Urinary bladder (tissue), 4 donors: Measurements from ENCODE around the gene CDX4. TPM values are rescaled to one million over a fixed set of nuclear protein-coding genes. Genes with fewer than 3 reads are reported as not detected.
"Not testable (repeated sequence)": the region's sequence is repeated elsewhere in the genome, so short reads cannot be mapped to it uniquely, and the experiment has no call there.

Experiments
- DNase-seq: peaks from one replicate; pipeline ENCODE4 v3.0.0-alpha.2; 2015; ENCODE audit errors: extremely low spot score
- H3K27ac ChIP-seq: one replicate; pipeline ENCODE4 v1.5.1; 2013; ENCODE audit warnings: low read depth, mild to moderate bottlenecking, moderate library complexity
- H3K36me3 ChIP-seq: one replicate; pipeline ENCODE4 v1.6.1; 2013; ENCODE audit warnings: mild to moderate bottlenecking, moderate library complexity; ENCODE audit not compliant: insufficient read depth
- H3K4me1 ChIP-seq: one replicate; pipeline ENCODE4 v1.6.1; 2013; ENCODE audit warnings: mild to moderate bottlenecking, moderate library complexity; ENCODE audit not compliant: insufficient read depth
- H3K4me3 ChIP-seq: one replicate; pipeline ENCODE4 v1.5.1; 2013; ENCODE audit warnings: low read depth, low read length
- WGBS: extraction: QIAGEN DNeasy Blood & Tissue Kit; methylation state at CpG from one replicate; pipeline ENCODE4 v1.1.7; 2013; 5-methylcytosine and 5-hydroxymethylcytosine counted together
- polyA plus RNA-seq: library from polyadenylated mRNA; stranded (reverse); fragments of 200-250 nt; gene quantifications from one replicate; pipeline ENCODE4 v1.2.3, GENCODE V29; 2013
- total RNA-seq: library from RNA; depleted of rRNA; stranded (reverse); fragments of >200 nt; gene quantifications from one replicate; pipeline ENCODE4 v1.2.3, GENCODE V29; 2014
- donor health status: healthy with polysubstance abuse.
- donor health status: healthy.

CDX4 gene, protein sequence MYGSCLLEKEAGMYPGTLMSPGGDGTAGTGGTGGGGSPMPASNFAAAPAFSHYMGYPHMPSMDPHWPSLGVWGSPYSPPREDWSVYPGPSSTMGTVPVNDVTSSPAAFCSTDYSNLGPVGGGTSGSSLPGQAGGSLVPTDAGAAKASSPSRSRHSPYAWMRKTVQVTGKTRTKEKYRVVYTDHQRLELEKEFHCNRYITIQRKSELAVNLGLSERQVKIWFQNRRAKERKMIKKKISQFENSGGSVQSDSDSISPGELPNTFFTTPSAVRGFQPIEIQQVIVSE
- total RNA-seq = not detected
- polyA plus RNA-seq = not detected

DNA sequence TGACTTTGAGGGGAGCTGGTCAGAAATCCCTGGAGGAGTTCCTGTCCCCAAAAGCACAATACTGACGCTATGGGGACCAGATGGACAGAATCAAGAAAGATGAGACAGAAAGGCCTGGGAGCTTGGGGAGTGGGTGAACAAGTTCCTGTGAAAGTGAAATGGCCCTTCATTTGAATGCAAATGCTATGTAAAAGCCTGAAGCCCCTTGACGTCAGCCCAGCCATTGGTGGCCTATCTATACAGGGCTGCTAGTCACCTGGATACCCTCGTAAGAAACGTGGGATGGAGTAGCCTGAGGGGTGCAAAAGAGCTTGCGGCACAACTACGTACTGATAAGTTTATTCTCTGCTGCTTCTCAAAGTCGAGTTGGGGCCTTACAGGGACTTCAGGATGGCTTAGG lies at the start of gene CDX4:
Gene CDX4 (plus strand): TSS at position 223 of the 400 bp plus-strand sequence. CDS start 201 bp downstream, outside the sequence.
- Histone ChIP-seq H3K36me3 (no peaks in the 10 kb centered on the region), H3K4me1 (no peaks in the 10 kb centered on the region), H3K27ac (no peak within 1 kb of the TSS), H3K4me3 (no peak within 1 kb of the TSS)
- WGBS = 64% methylated on average over 7 of the region's 7 CpGs
- no peak for DNase-seq

DNA sequence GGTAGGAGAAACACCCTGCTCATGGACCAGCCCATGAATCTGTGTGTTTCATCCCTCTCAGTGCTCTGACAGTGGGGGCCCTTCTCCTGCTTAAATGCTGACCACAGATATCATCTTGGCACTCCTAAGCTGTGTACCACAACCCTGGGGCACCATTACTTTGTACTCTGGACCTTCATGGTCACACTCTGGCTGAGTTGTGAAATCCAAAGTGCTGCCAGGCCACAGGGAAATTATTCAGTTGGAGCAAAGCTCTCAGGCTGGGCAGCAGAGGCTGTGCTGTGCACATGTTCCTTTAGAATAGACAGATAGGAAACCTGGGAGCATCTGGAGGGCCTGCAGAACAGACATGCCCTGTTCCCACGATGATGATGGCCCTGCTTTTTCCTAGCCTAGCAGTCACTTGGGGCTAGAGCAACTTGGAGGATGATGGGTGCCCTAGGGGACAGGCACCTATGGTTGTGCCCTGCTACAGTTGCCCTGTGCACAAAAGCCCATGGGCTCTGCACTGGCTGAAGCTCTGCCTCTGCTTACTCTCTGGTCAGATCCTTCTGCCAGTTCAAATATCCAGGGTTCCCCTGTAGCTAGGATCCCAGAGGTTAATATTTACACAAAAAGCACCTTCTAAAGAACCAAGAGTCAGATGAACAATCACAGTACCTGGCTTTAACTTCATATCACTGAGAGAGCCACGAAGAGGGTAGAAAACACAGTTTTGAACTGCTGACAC lies 48.5 kb upstream of the CDX4 start:
- 72% methylated on average over 2 of the region's 2 CpGs for WGBS
- no peaks in the 10 kb centered on the region for H3K36me3 ChIP-seq

DNA sequence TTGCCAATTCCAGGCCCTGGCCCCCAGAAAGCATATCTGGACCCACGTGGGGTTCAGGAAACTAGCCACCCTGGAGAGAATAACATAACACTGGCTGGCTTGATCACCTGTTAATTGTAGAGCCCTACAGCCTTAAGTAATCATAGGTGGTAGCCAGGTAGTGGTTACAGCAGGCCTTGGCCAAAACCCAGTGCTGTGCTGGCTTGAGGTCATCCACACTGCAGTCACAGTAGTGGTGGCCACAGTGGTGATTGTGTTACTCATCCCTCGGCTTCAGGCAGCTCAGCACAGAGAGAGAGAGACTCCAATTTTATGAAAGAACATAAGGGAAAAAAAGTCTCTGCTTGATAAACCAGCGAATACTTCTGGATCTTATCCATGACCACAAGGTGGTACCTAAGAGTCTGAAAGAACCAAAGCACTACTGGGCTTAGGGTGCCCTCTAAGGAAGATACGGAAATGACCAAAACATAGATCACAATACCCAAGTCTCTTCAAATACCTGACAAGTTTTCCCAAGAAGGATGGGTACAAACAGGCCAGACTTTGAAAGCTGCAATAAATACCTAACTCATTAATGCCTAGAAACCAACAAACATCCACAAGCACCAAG lies 46.6 kb upstream of the CDX4 start:
- Histone ChIP-seq H3K4me3 (no peak overlapping the region), H3K36me3 (no peaks in the 10 kb centered on the region), H3K4me1 (no peaks in the 10 kb centered on the region), H3K27ac (no peak overlapping the region)
- 80% methylated on average over 4 of the region's 4 CpGs for WGBS
- no peak for DNase-seq

More for the DNA sequence above, 48.5 kb upstream of the CDX4 start:
- H3K4me3 ChIP-seq = no peak overlapping the region
- H3K4me1 ChIP-seq = no peaks in the 10 kb centered on the region
- no peak for DNase-seq
- no peak overlapping the region for H3K27ac ChIP-seq

DNA sequence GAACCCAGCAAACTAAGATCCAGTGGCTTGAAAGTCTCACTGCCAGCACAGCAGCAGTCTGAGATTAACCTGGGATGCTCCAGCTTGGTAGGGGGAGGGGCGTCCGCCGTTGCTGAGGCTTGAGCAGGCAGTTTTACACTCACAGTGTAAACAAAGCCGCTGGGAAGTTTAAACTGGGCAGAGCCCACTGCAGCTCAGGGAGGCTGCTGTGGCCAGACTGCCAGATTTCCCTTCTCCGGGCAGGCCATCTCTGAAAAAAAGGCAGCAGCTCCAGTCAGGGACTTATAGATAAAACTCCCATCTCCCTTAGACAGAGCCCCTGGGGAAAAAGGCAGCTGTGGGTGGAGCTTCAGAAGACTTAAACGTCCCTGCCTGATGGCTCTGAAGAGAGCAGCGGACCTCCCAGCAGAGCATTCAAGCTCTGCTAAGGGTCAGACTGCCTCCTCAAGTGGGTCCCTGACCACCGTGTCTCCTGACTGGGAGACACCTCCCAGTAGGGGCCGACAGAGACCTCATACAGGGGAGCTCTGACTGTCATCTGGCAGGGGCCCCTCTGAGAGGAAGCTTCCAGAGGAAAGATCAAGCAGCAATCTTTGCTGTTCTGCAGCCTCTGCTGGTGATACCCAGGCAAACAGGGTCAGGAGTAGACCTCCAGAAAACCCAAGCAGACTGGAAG lies 45.1 kb upstream of the CDX4 start:
- no peaks in the 10 kb centered on the region for H3K4me1 ChIP-seq
- WGBS = 9% methylated on average over 9 of the region's 9 CpGs
- no peaks in the 10 kb centered on the region for H3K36me3 ChIP-seq
- H3K27ac ChIP-seq = no peak overlapping the region
- DNase-seq = no peak
- no peak overlapping the region for H3K4me3 ChIP-seq

DNA sequence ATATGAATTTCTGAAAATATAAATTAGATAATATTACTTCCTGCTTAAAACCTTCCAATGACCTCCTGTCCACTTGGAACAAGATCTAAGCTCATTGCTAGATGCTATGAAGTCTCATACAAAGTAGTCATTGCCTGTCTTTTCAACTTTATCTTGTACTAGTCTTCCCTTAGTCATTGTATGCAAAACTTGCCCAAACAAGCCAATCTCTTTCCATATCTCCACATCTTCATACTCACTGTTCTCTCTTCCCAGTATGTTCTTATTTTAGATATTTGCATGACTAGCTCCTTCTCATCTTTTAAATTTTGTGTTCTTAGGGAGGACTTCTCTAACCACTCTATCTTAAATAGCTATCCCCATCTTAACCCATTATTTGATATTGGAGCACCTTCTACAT lies 33.9 kb upstream of the CDX4 start:
- Histone ChIP-seq H3K27ac (no peak overlapping the region), H3K4me3 (no peak overlapping the region), H3K36me3 (no peaks in the 10 kb centered on the region), H3K4me1 (no peaks in the 10 kb centered on the region)
- DNase-seq = no peak

DNA sequence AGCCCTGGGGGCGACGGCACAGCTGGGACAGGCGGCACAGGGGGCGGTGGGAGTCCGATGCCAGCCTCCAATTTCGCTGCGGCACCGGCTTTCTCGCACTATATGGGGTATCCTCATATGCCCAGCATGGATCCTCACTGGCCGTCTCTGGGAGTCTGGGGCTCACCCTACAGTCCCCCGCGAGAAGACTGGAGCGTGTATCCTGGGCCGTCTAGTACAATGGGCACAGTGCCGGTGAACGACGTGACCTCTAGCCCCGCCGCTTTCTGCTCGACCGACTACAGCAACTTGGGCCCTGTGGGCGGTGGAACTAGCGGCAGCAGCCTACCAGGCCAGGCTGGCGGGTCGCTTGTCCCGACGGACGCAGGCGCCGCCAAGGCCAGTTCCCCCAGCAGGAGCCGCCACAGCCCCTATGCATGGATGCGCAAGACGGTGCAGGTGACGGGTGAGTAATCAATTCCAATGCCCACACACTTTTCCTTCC lies 500 bp downstream of the CDX4 start:
- H3K27ac ChIP-seq = no peak overlapping the region
- H3K4me1 ChIP-seq = no peaks in the 10 kb centered on the region
- H3K36me3 ChIP-seq = no peaks in the 10 kb centered on the region
- WGBS = 47% methylated on average over 34 of the region's 34 CpGs
- no peak for DNase-seq
- H3K4me3 ChIP-seq = no peak overlapping the region

DNA sequence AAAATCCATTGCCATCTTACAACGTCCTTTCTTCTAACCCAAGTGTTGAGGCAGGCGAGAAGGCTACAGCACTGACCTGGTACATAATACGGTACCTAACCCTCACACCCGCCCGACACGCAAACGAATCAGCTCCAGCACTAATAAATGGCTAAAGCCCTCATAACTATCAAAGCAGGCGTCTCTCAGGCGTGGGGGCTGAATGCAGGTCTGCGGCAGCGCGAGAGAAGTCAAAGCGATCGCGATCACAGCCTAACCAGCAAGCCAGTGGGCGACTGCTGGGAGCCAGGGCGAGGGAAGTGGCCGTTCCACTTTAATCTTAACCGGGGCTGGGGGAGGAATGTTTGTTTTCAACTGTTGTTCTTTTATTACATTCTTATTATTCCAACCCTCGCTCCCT lies 1.5 kb downstream of the CDX4 start:
- no peak for DNase-seq
- no peak overlapping the region for H3K4me3 ChIP-seq
- H3K4me1 ChIP-seq = no peaks in the 10 kb centered on the region
- H3K27ac ChIP-seq = no peak overlapping the region
- no peaks in the 10 kb centered on the region for H3K36me3 ChIP-seq
- 5% methylated on average over 20 of the region's 20 CpGs for WGBS

DNA sequence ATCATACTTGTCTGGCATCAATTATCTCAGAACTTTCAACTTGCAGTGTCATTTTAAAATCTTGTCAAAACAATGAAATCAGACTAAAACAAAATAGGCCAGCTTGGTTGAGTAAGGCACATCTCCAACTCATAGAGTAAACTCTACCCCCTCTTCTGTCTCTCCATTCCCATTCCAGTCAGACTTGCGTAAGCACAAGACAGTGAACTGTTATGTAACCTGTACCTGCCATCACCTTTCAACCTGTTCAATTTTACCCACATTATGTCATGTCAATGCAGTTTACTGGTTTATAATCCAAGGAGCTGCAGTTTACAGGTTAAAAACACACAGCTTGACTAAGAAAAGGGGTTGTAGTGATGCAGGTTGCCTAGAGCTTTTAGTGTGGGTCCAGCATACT lies 8.3 kb downstream of the CDX4 start:
- no peak for DNase-seq
- no peaks in the 10 kb centered on the region for H3K4me1 ChIP-seq
- H3K4me3 ChIP-seq = no peak overlapping the region
- H3K36me3 ChIP-seq = no peaks in the 10 kb centered on the region
- no peak overlapping the region for H3K27ac ChIP-seq
- 0% methylated on average over 1 of the region's 1 CpG for WGBS

DNA sequence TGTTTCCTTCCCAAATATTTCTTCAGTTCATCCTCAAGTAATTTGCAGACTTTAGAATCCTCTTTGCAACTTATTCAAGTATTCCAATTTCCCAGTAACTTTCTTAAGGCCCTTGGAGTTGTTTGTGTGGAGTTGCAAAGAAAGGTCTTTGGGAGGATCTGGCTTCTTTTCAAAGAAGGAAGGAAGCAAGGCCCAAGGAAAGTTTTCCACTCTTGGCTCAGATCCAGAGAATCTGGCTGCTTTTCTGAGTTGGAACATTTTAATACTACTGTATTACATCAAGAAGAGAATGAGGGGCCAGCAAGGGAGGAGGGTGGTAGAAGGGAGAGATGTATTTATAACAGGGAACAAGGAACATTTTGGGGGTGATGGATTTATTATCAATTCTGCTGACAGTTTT lies 10.5 kb downstream of the CDX4 start:
- Histone ChIP-seq H3K36me3 (no peaks in the 10 kb centered on the region), H3K27ac (no peak overlapping the region), H3K4me3 (no peak overlapping the region), H3K4me1 (no peaks in the 10 kb centered on the region)
- DNase-seq = peak; percentile 35

DNA sequence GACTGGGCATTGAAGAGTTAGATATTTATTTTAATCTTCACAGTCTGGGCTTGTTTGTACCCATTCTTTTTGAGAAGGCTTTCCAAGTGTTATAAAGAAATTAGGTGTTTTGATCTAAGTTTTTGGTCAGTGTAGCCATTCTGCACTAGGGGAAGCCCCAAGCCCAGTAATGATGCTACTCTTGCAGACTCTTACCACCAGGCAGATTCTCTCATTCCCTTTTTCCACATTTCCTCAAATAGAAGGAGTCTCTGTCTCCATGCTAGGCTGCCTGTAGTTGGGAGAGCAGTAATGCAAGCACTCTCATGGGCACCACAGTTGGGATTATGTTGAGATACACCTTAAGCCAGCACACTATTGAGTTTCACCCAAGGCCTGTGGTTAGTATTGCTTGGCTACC lies 21.5 kb downstream of the CDX4 start:
- H3K4me3 ChIP-seq = no peak overlapping the region

DNA sequence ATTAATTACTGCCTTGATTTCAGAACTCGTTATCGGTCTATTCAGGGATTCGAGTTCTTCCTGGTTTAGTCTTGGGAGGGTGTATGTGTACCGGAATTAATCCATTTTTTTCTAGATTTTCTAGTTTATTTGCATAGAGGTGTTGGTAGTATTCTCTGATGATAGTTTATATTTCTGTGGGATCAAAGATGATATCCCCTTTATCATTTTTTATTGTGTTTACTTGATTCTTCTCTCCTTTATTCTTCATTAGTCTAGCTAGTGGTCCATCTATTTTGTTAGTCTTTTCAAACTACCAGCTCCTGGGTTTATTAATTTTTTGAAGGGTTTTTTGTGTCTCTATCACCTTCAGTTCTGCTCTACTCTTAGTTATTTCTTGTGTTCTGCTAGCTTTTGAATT lies 32.1 kb downstream of the CDX4 start:
- Histone ChIP-seq H3K4me3 (no peak overlapping the region), H3K36me3 (no peaks in the 10 kb centered on the region), H3K4me1 (no peaks in the 10 kb centered on the region), H3K27ac (no peak overlapping the region)
- DNase-seq = no peak
- 90% methylated on average over 4 of the region's 4 CpGs for WGBS

More for the DNA sequence above, 21.5 kb downstream of the CDX4 start:
- H3K36me3 ChIP-seq = no peaks in the 10 kb centered on the region
- DNase-seq = no peak
- no peak overlapping the region for H3K27ac ChIP-seq
- no peaks in the 10 kb centered on the region for H3K4me1 ChIP-seq

DNA sequence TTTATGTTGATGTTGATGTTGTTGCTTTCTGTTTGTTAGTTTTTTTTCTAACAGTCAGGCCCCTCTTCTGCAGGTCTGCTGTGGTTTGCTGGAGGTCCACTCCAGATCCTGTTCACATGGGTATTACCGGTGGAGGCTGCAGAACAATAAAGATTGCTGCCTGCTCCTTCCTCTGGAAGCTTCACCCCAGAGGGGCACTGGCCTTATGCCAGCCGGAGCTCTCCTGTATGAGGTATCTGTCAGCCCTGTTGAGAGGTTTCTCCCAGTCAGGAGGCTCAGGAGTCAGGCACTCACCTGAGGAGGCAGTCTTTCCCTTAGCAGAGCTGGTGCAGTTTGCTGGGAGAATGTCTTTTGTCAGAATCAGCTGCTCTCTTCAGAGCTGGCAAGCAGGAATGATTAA lies 34.7 kb downstream of the CDX4 start:
- WGBS = 75% methylated on average over 2 of the region's 2 CpGs
- DNase-seq = no peak
- no peaks in the 10 kb centered on the region for H3K4me1 ChIP-seq
- no peak overlapping the region for H3K4me3 ChIP-seq
- no peak overlapping the region for H3K27ac ChIP-seq
- H3K36me3 ChIP-seq = no peaks in the 10 kb centered on the region

DNA sequence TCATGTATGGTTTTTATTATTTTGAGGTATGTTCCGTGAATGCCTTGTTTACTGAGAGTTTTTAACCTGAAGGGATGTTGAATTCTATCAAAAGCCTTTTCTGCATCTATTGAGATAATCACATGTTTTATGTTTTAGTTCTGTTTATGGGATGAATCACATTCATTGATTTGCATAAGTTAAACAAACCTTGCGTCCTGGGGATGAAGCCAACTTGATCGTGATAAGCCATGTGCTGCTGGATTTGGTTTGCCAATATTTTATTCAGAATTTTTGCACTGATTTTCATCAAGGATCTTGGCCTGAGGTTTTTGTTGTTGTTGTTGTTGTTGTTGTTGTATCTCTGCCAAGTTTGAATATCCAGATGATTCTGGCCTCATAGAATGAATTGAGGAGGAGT lies 43.8 kb downstream of the CDX4 start:
- no peak for DNase-seq
- no peaks in the 10 kb centered on the region for H3K36me3 ChIP-seq
- no peak overlapping the region for H3K4me3 ChIP-seq
- WGBS = 48% methylated on average over 3 of the region's 3 CpGs
- H3K27ac ChIP-seq = no peak overlapping the region
- H3K4me1 ChIP-seq = no peaks in the 10 kb centered on the region

DNA sequence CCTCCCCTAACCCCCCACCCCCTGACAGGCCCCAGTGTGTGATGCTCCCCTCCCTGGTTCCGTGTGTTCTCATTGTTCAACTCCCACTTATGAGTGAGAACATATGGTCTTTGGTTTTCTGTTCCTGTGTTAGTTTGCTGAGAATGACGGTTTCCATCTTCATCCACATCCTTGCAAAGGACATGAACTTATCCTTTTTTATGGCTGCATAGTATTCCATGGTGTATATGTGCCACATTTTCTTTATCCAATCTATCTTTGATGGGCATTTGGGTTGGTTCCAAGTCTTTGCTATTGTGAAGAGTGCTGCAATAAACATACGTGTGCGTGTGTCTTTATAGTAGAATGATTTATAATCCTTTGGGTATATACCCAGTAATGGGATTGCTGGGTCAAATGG lies 45.3 kb downstream of the CDX4 start:
- not testable (repeated sequence) for H3K36me3 ChIP-seq, H3K27ac ChIP-seq, H3K4me1 ChIP-seq, DNase-seq, H3K4me3 ChIP-seq
- WGBS = 88% methylated on average over 4 of the region's 4 CpGs
